Ishikawa (cell line): ENCODE data around the gene ADD3.

Experiments used
- CEBPB ChIP-seq: IDR thresholded peaks from 2 replicates; pipeline ENCODE4 v1.6.1; 2012
- CREB1 ChIP-seq: IDR thresholded peaks from 2 replicates; pipeline ENCODE4 v1.6.1; 2012; ENCODE audit warnings: low read depth
- EGR1 ChIP-seq: IDR thresholded peaks from 2 replicates; pipeline ENCODE4 v1.6.1; 2012
- EP300 ChIP-seq: IDR thresholded peaks from 2 replicates; pipeline ENCODE4 v1.6.1; 2012; ENCODE audit warnings: borderline replicate concordance
- FOXM1 ChIP-seq: IDR thresholded peaks from 2 replicates; pipeline ENCODE4 v1.6.1; 2012; ENCODE audit warnings: low read depth, borderline replicate concordance
- MAX ChIP-seq: IDR thresholded peaks from 2 replicates; pipeline ENCODE4 v1.6.1; 2012
- RAD21 ChIP-seq: IDR thresholded peaks from 2 replicates; pipeline ENCODE4 v1.6.1; 2012; ENCODE audit warnings: low read depth
- REST ChIP-seq: IDR thresholded peaks from 2 replicates; pipeline ENCODE4 v1.6.1; 2012; ENCODE audit warnings: low read depth, mild to moderate bottlenecking
- TAF1 ChIP-seq: IDR thresholded peaks from 2 replicates; pipeline ENCODE4 v1.6.1; 2012; ENCODE audit warnings: low read depth, mild to moderate bottlenecking
- TCF12 ChIP-seq: IDR thresholded peaks from 2 replicates; pipeline ENCODE4 v1.6.1; 2012; ENCODE audit warnings: low read depth
- TEAD4 ChIP-seq: IDR thresholded peaks from 2 replicates; pipeline ENCODE4 v1.6.1; 2012
- YY1 ChIP-seq: IDR thresholded peaks from 2 replicates; pipeline ENCODE4 v1.6.1; 2012; ENCODE audit warnings: low read depth
- ZBTB7A ChIP-seq: IDR thresholded peaks from 2 replicates; pipeline ENCODE4 v1.6.1; 2012; ENCODE audit warnings: low read depth
- TF ChIP-seq, protein P1 (sequence below): IDR thresholded peaks from 2 replicates; pipeline ENCODE4 v1.6.1; 2012

GRCh38 chr10:109981650-109982049 is 26.1 kb upstream of the ADD3 start:
- no peak for TF ChIP-seq CREB1
- no peak for TF ChIP-seq RAD21
- no peak for TF ChIP-seq FOXM1
- TF ChIP-seq EP300, result no peak
- TF ChIP-seq TAF1, result no peak
- no peak for TF ChIP-seq MAX
- TF ChIP-seq, protein P1, sequence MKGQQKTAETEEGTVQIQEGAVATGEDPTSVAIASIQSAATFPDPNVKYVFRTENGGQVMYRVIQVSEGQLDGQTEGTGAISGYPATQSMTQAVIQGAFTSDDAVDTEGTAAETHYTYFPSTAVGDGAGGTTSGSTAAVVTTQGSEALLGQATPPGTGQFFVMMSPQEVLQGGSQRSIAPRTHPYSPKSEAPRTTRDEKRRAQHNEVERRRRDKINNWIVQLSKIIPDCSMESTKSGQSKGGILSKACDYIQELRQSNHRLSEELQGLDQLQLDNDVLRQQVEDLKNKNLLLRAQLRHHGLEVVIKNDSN, result no peak
- no peak for TF ChIP-seq REST
- TF ChIP-seq TCF12, result no peak
- no peak for TF ChIP-seq CEBPB
- TF ChIP-seq EGR1, result no peak
- TF ChIP-seq YY1, result no peak
- TF ChIP-seq TEAD4, result no peak
- TF ChIP-seq ZBTB7A, result no peak
